ENCODE data around the gene LAMA3. TPM values are rescaled to one million over a fixed set of nuclear protein-coding genes. Genes with fewer than 3 reads are reported as not detected.
A peak's percentile ranks its signal among the peaks of the same experiment; 100 is the strongest.

Gene LAMA3
- total and polyA plus RNA-seq, 8 donors, result 4.3 to 182 (median 26.6) TPM

DNA sequence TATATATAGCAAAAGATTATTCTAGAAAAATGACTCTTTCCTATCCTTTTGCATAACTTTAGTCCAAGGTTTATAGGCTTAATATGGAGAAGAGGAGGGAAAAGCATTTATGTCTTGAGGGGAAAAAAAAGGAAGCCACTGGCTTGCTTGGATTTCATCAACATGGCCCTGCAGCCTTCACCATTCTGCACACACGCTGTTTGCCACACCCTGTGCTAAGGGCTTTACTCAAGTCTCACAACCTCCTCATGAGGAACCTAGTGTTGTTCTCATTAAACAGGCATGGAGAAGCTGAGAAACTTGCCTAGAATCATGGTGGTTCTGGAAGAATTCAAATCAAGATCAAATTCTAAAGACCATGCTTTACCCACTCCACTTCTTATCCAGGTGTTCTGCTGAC is 208.0 kb downstream of the LAMA3 start:
- Histone ChIP-seq H3K36me3 (peaks cover 4 to 46% (median 35%) of the 10 kb centered on the region in 4 donors), H3K27me3 (no peaks in the 10 kb centered on the region), H3K27ac (no peak overlapping the region), H3K9me3 (no peaks in the 10 kb centered on the region), H3K4me3 (no peak overlapping the region), H3K4me1 (no peaks in the 10 kb centered on the region)
- TF ChIP-seq, protein P1, sequence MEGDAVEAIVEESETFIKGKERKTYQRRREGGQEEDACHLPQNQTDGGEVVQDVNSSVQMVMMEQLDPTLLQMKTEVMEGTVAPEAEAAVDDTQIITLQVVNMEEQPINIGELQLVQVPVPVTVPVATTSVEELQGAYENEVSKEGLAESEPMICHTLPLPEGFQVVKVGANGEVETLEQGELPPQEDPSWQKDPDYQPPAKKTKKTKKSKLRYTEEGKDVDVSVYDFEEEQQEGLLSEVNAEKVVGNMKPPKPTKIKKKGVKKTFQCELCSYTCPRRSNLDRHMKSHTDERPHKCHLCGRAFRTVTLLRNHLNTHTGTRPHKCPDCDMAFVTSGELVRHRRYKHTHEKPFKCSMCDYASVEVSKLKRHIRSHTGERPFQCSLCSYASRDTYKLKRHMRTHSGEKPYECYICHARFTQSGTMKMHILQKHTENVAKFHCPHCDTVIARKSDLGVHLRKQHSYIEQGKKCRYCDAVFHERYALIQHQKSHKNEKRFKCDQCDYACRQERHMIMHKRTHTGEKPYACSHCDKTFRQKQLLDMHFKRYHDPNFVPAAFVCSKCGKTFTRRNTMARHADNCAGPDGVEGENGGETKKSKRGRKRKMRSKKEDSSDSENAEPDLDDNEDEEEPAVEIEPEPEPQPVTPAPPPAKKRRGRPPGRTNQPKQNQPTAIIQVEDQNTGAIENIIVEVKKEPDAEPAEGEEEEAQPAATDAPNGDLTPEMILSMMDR (IDR thresholded peaks at IDR 0.05), result no peak
- no peak for TF ChIP-seq POLR2AphosphoS5 (IDR thresholded peaks at IDR 0.05)
- no peak for TF ChIP-seq POLR2A (IDR thresholded peaks at IDR 0.05)
- no peak for TF ChIP-seq EP300 (IDR thresholded peaks at IDR 0.05)
- intact Hi-C loops (cut with DNase I; ENCODE audit: low total_unique reads), result no loop called here
- 74 to 97% (median 89%) methylated on average over 1 of the region's 1 CpG for WGBS, 5 donors
- DNase-seq, result no peak

GRCh38 chr18:23897733-23898132 is 208.5 kb downstream of the LAMA3 start:
- H3K9me3 ChIP-seq, result no peaks in the 10 kb centered on the region
- intact Hi-C loops (cut with DNase I; ENCODE audit: low total_unique reads), result no loop called here
- 68 to 76% (median 75%) methylated on average over 5 of the region's 5 CpGs for WGBS, 5 donors
- no peak overlapping the region for H3K4me3 ChIP-seq
- H3K36me3 ChIP-seq, result peaks cover 4 to 50% (median 38%) of the 10 kb centered on the region in 4 donors
- H3K27me3 ChIP-seq, result no peaks in the 10 kb centered on the region
- TF ChIP-seq POLR2A (IDR thresholded peaks at IDR 0.05), result no peak
- TF ChIP-seq, protein P1 (IDR thresholded peaks at IDR 0.05), result no peak
- no peak for TF ChIP-seq POLR2AphosphoS5 (IDR thresholded peaks at IDR 0.05)
- no peak for TF ChIP-seq EP300 (IDR thresholded peaks at IDR 0.05)
- no peak overlapping the region for H3K27ac ChIP-seq
- no peaks in the 10 kb centered on the region for H3K4me1 ChIP-seq
- no peak for DNase-seq

- peak in 1 of 2 donors; percentile 38 for DNase-seq
- Histone ChIP-seq H3K4me3 (no peak overlapping the region), H3K36me3 (peaks cover 0 to 55% (median 49%) of the 10 kb centered on the region in 4 donors), H3K27ac (no peak overlapping the region), H3K9me3 (no peaks in the 10 kb centered on the region), H3K4me1 (no peaks in the 10 kb centered on the region), H3K27me3 (no peaks in the 10 kb centered on the region)
- intact Hi-C loops (cut with DNase I; ENCODE audit: low total_unique reads), result no loop called here
- no peak for TF ChIP-seq POLR2AphosphoS5 (IDR thresholded peaks at IDR 0.05)
- TF ChIP-seq EP300 (IDR thresholded peaks at IDR 0.05), result no peak
- TF ChIP-seq POLR2A (IDR thresholded peaks at IDR 0.05), result no peak
- TF ChIP-seq, protein P1 (IDR thresholded peaks at IDR 0.05), result no peak
- WGBS, 5 donors, result 48 to 69% (median 59%) methylated on average over 8 of the region's 8 CpGs
Measured at GRCh38 chr18:23900994-23901393, 211.7 kb downstream of the LAMA3 start.

DNA sequence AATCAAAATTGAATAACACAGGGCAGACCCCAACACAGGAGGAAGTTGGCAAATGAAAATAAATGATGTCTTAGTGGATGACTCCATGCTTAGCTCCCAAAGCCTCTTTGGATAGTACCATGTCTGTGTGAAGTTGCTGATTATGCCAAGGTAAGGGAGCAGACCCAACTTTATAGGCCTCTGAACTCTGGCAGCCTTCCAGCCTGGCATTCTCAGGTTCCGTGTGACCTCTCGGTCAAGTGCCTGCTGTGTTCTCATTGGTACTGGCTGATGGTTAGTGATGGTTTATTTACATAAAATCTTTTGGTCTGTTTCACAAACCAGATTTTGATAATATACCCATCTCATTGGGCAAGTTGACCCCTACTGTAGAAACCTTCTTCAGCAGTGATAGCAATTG is 213.1 kb downstream of the LAMA3 start:
- TF ChIP-seq, protein P1 (IDR thresholded peaks at IDR 0.05), result no peak
- TF ChIP-seq POLR2AphosphoS5 (IDR thresholded peaks at IDR 0.05), result no peak
- TF ChIP-seq POLR2A (IDR thresholded peaks at IDR 0.05), result no peak
- no peak for TF ChIP-seq EP300 (IDR thresholded peaks at IDR 0.05)
- no peak overlapping the region for H3K27ac ChIP-seq
- WGBS, 5 donors, result 79 to 100% (median 94%) methylated on average over 2 of the region's 2 CpGs
- peaks cover 0 to 69% (median 59%) of the 10 kb centered on the region in 4 donors for H3K36me3 ChIP-seq
- H3K27me3 ChIP-seq, result no peaks in the 10 kb centered on the region
- H3K9me3 ChIP-seq, result no peaks in the 10 kb centered on the region
- no peak for DNase-seq
- intact Hi-C loops (cut with DNase I; ENCODE audit: low total_unique reads), result no loop called here
- no peaks in the 10 kb centered on the region for H3K4me1 ChIP-seq
- H3K4me3 ChIP-seq, result no peak overlapping the region
